Urothelium cell line (cell line): Measurements from ENCODE around the gene AGBL3.
"Not testable (repeated sequence)": the region's sequence is repeated elsewhere in the genome, so short reads cannot be mapped to it uniquely, and the experiment has no call there.

ENCODE experiments used
- DNase-seq: peaks from one replicate; pipeline ENCODE4 v3.0.0; 2011; ENCODE audit warnings: low spot score, mixed read lengths
- FAIRE-seq: peaks from 2 replicates; lab custom pipeline; 2011; peaks lifted over from hg19 to GRCh38; lab: Jason Lieb, UNC

Gene AGBL3

DNA sequence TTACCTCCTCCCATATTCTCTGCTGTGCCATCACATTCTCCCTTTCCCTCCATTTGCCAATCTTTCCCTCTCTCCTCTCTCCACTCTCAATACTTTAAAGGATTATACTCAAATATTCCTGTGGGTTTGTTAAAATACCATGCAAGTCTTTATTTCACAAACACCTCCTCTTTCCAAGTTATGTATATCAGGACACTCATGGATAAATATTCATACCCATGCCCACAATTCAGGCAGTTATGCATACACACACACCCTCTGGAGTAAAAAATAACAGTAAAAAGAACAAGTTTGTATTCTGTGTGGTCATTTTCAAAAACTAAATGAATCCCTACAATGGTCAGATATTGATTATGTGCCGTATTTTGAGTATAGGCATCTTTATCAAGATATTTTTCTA lies 88.2 kb downstream of the AGBL3 start:
- DNase-seq, result no peak
- no peak for FAIRE-seq

DNA sequence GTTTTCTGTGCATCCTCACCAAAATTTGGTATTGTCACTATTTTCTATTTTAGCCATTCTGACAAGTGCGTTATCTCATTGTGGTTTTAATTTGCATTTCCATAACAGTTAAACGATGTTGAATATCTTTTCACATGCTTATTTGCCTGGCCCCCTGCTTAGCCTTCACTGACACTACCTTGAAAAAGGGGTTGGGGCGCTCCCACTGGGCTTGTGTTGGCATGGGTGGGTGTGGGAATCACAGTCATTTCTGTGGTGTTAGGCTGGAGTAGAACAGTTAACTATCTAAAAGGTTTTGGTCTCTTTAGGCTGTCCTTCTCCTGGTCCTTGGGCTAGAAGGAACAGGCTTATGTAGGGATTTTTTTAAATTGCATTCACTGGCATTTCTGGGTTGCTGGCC lies 89.4 kb downstream of the AGBL3 start:
- DNase-seq (no peak), FAIRE-seq (no peak)

DNA sequence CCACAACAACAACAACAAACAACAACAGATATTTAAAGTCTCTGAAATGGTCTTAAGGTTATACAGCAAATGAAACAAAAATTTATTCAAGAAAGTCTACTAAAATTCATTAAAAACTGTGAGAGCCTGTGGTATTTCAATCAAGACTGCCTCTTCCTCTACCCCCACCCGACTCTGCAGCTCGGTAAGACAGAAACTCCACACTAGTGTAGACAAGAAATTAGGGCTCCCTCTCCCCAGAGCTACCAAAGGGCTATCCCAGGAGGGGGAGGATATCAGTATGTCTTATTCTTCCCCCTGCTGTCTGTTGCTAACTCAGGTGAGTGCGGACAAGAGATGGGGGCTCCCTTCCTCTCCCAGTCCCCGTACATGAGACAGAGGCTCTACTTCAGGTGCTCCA lies 90.6 kb downstream of the AGBL3 start:
- FAIRE-seq (no peak), DNase-seq (no peak)

- no peak for DNase-seq
- FAIRE-seq, result no peak
Observed at GRCh38 chr7:135077642-135078041, 91.3 kb downstream of the AGBL3 start.

- no peak for DNase-seq
- FAIRE-seq, result no peak
Observed at GRCh38 chr7:135078051-135078450, 91.7 kb downstream of the AGBL3 start.

DNA sequence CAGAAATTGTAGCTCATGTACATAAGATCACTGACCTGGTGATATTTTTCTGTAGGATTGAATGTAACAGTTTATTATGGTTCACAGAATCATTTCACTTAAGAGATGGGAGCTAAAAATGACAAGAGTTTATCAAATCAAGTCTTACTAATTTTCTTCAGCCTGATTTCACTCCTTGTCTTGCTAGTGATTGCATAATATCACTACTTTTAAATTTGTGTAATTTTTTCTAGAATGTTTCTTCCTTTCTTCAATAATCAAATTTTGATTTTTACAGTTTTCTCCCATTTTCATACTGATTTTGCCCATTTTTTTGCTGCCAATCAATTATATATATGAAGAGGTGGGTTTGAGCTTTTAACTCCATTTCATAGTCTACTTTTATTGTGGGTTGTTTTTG lies 92.8 kb downstream of the AGBL3 start:
- FAIRE-seq, result no peak
- no peak for DNase-seq

- FAIRE-seq (no peak), DNase-seq (no peak)
Observed at GRCh38 chr7:135083005-135083404, 96.7 kb downstream of the AGBL3 start.

DNA sequence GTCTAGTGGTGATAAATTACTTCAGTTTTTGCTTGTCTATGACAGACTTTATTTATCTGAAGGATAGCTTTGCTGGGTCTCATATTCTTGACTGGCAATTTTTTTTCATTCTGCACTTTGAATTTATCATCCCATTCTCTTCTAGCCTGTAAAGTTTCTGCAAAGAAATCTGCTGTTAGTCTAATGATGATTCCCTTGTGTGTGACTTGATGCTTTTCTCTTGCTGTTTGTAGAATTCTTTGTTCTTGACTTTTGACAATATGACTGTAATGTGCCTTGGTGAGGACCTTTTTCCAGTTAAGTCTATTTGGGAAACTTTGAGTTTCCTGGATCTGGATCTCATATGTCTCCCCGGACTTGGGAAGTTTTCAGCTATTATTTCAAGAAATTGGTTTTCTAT lies 102.3 kb downstream of the AGBL3 start:
- no peak for FAIRE-seq
- DNase-seq, result no peak

GRCh38 chr7:135091717-135092116 lies 105.4 kb downstream of the AGBL3 start:
- FAIRE-seq (no peak), DNase-seq (no peak)

- no peak for FAIRE-seq
- no peak for DNase-seq
Observed at GRCh38 chr7:135094472-135095237, 108.3 kb downstream of the AGBL3 start.

GRCh38 chr7:135095450-135095849 lies 109.1 kb downstream of the AGBL3 start:
- no peak for FAIRE-seq
- DNase-seq, result no peak

- FAIRE-seq (no peak), DNase-seq (no peak)
Observed at GRCh38 chr7:135098391-135098790, 112.1 kb downstream of the AGBL3 start.

GRCh38 chr7:135100856-135101255 lies 114.5 kb downstream of the AGBL3 start:
- DNase-seq (no peak), FAIRE-seq (no peak)

DNA sequence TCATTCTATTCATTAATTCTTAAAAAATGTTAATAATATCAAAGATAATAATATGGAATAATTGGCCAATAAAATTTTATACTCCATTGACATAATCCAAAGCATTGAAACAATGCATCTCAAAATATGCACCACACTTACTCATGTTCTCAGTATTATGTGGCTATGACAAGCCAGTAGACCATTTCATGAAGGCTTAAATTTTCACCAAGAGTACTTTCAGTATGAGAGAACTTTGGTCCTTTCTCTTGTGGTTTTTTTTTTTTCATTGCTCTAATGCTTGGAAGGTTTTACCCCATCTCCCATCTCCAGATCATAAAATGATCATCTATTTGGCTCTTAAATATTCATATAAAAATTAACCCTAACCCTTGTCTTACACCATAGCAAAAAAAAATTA lies 116.1 kb downstream of the AGBL3 start:
- FAIRE-seq, result no peak
- no peak for DNase-seq

DNA sequence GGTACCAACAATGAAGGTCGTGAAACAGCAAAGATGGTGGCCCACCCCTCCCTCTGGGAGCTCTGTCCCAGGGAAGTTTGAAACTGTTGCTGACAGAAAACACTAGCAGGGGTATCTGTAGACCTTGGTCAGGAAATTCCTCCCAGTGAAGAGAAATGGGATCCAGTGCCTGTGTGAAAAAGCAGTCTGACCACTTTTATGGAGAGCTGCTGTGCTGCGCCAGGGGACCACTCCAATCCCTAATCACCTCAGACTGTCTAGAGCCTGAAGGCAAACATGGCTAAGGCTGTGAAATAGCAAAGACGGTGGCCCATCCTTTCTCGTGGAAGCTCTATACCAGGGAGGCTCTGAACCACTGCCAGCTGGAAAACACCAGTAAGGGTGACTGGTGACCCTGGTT lies 123.3 kb downstream of the AGBL3 start:
- FAIRE-seq (no peak), DNase-seq (no peak)

- DNase-seq, result no peak
- FAIRE-seq, result no peak
Observed at GRCh38 chr7:135109976-135110375, 123.7 kb downstream of the AGBL3 start.

GRCh38 chr7:135111379-135111778 lies 125.1 kb downstream of the AGBL3 start:
- DNase-seq (no peak), FAIRE-seq (no peak)

- no peak for FAIRE-seq
Observed at GRCh38 chr7:135114622-135115021, 128.3 kb downstream of the AGBL3 start.

GRCh38 chr7:135117096-135117495 lies 130.8 kb downstream of the AGBL3 start:
- FAIRE-seq, result no peak
- DNase-seq, result no peak

More at GRCh38 chr7:135114622-135115021, 128.3 kb downstream of the AGBL3 start:
- no peak for DNase-seq

DNA sequence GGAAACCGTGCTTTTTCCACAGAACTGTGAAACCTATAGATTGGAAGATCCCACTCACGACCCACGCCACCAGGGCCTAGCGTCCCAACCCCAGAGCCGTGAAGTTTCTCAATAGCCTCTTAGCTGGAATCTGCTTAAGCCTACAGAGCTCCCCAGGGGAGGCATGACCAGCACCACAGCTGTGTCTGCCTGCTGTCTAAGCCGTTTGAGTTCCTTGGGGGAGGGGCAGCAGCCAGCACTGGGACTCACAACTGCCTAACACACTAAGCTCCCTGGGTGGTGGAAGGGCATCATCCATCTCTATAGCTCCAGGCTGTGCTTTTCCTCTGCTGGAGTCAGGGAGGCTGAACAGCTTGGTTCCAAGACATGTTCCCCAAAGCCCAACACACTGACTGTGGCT lies 135.6 kb downstream of the AGBL3 start:
- DNase-seq (no peak), FAIRE-seq (no peak)

DNA sequence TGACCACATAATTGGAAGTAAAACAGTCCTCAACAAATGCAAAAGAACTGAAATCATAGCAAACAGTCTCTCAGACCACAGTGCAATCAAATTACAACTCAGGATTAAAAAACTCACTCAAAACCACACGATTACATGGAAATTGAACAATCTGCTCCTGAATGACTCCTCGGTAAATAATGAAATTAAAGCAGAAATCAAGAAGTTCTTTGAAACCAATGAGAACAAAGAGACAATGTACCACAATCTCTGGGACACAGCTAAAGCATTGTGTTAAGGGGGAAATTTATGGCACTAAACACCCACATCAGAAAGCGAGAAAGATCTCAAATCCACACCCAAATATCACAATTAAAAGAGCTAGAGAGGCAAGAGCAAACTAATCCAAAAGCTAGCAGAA lies 138.3 kb downstream of the AGBL3 start:
- FAIRE-seq, DNase-seq: not testable (repeated sequence)

GRCh38 chr7:135128931-135129330 lies 142.6 kb downstream of the AGBL3 start:
- no peak for FAIRE-seq
- no peak for DNase-seq

GRCh38 chr7:135129579-135129978 lies 143.3 kb downstream of the AGBL3 start:
- FAIRE-seq, result no peak

More at GRCh38 chr7:135129579-135129978, 143.3 kb downstream of the AGBL3 start:
- DNase-seq, result no peak
